Activated naive CD4-positive, alpha-beta T cell treated with Interleukin-2 at 50 U/mL for 16 hours (primary cell): ENCODE measurements around the gene SLC25A10.

Experiments
- DNase-seq: peaks from one replicate; pipeline ENCODE4 v3.0.0-alpha.2; 2020

The SLC25A10 gene, protein sequence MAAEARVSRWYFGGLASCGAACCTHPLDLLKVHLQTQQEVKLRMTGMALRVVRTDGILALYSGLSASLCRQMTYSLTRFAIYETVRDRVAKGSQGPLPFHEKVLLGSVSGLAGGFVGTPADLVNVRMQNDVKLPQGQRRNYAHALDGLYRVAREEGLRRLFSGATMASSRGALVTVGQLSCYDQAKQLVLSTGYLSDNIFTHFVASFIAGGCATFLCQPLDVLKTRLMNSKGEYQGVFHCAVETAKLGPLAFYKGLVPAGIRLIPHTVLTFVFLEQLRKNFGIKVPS

DNA sequence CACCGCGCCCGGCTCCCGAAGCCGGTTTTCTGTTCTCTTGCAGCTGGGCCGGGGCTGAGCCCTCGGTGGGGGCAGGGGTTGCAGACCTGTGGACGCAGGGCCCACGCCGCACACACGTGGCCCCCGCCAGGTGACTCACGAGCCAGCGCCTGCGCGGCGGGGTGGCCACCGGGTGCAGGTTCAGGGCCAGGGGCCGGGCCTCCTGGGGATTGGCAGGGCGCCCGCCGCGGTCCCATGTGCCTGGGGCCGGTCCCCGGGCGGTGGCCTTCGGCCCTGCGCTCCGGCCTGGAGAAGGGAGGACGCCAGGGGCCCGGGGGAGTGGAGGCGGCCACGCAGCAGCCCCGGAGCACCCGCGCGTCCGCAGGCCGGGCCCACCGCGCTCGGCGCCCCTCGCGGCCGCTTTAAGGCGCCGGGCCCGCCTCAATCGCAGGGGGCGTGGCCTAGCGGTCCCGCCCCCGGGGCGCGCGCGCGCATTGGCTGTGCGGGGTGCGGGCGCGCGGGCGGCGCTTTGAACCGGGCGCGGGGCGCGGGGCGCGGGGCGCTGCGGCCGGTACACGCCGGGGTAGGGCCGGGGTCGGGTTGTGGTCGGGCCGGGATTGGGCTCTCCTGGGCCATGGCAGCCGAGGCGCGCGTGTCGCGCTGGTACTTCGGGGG, at the start of gene SLC25A10:
SLC25A10 (plus strand) TSS at position 471 of the 654 bp plus-strand sequence; CDS start at position 614, 143 bp downstream.
- DNase-seq = peak; percentile 85

DNA sequence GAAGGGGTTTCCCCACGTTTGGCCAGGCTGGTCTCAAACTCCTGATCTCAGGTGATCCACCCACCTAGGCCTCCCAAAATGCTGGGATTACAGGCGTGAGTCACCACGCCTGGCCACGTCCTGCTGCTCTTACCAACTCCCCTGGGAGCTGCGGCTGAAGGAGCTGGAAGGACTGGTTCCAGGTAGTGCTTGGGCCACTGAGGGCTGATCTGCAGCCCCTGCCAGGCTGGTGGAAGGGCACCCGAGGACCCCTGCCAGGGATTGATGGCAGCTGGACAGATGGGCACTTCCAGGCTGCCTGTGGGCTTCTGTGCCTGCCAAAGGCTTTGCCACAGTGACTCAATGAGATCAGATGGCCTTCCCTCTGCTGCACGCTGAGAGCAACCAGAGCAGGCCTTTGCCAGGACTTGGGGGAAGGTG, 48.0 kb upstream of the SLC25A10 start:
- no peak for DNase-seq

GRCh38 chr17:81665205-81666091, 46.6 kb upstream of the SLC25A10 start:
- peak; percentile 67 for DNase-seq

GRCh38 chr17:81666092-81666341, 46.1 kb upstream of the SLC25A10 start:
- DNase-seq = no peak

DNA sequence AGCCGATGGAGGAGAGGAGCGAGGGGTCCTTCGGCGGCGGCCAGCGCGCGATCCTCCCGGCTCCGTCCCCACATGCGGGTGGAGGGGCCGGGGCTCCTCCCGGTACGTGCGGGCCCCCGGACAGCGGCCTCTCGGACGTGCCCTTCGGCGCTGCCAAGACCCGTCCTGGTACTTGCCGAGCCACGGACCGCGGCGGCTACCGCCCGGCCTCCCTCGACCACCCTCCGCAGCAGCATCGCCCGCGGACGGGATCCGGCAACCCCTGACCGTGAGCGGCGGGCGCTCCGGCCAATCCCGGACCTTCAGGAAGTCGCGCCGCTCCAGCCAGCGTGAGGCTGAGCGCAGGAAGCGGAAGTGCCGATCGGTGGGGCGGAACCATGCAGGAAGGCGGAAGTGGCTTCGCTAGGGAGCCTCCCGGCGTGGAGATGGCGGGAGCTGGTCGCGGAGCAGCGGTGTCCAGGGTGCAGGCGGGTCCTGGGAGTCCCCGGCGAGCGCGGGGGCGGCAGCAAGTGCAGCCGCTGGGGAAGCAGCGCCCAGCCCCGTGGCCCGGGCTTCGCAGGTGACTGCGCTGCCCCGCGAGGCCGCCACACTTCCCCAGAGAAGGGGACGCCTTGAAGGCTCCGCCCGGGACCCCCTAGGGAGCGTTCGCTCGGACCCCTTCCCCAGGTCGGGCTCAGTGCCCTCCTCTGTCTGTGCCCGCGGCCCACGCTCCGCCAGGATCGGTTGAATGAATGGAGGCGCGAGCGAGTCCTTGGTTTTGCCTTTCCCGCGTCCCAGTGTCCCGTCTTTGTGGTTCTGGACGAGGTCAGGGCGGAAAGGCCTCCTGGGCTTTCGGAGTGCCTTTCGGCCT, 45.5 kb upstream of the SLC25A10 start, which contains the start of the genes CCDC137 and OXLD1:
CCDC137 (plus strand) TSS at position 396 of the 850 bp plus-strand sequence; CDS start at position 426, 30 bp downstream.
OXLD1 (minus strand) TSS at position 264 of the 850 bp plus-strand sequence; CDS start at position 236, 28 bp downstream.
- peak; percentile 95 for DNase-seq

GRCh38 chr17:81667754-81668153, 44.3 kb upstream of the SLC25A10 start:
- no peak for DNase-seq

- DNase-seq = no peak
Measured at GRCh38 chr17:81672504-81672903, 39.6 kb upstream of the SLC25A10 start.

- no peak for DNase-seq
Measured at GRCh38 chr17:81672954-81673353, 39.1 kb upstream of the SLC25A10 start.

DNA sequence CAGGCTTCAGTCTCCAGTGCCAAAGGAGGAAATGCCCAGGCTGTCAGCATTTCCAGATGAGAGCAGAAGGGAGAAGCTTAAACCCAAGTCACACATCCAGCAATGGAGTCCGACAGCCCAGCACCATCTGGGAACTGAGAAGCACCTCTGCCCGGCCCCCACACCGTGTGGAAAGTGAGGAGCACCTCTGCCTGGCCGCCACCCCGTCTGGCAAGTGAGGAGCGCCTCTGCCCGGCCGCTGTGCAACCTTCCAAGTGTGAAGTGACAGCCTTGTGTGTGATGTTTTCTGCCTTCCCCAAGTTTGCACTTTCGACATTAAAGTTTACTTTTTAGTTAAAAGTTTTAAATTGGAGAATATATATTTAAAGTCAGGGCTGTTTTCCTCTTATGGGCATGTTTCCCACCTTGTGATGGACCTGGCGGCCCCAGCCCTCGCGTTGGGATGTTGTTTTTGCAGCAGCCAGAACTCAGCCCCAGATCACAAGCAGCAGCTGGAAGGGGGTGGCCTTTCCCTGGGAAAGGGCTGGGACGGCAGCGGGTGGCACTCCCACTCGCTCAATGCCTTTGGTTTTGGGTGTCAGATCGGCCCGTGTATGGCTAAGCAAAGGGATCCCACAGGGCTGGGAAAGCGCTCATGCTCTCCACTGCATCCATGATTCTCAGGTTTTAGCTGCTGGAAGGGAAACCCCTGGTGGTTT, 38.4 kb upstream of the SLC25A10 start:
- DNase-seq = no peak

DNA sequence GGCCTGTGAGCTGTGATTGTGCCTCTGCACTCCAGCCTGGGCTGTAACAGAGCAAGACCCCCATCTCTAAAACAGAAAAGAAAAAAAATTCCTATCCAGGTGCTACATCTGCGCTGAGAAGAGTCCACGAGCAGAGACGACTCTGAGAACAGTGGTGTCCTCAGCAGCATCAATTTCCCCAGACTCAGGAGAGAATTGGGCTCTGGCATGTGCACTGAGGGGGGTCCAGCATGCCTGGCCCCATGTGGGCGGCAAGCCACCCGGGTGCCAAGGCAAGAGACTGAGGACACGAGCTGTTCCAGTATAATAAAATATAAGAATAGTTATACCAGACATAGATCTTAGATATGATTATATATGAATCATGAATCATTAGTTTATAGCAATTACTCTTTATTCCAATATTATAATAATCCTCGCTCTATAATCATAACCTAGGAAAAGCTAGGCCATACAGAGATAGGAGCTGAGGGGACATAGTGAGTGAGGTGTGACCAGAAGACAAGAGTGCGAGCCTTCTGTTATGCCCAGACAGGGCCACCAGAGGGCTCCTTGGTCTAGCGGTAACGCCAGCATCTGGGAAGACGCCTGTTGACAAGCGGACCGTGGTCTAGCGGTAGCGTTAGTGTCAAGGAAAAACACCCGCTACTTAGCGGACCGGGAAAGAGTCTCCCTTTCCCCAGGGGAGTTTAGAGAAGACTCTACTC, 36.4 kb upstream of the SLC25A10 start:
- DNase-seq = peak; percentile 36

GRCh38 chr17:81676906-81677305, 35.2 kb upstream of the SLC25A10 start:
- DNase-seq = no peak

- no peak for DNase-seq
Measured at GRCh38 chr17:81680150-81680549, 31.9 kb upstream of the SLC25A10 start.

DNA sequence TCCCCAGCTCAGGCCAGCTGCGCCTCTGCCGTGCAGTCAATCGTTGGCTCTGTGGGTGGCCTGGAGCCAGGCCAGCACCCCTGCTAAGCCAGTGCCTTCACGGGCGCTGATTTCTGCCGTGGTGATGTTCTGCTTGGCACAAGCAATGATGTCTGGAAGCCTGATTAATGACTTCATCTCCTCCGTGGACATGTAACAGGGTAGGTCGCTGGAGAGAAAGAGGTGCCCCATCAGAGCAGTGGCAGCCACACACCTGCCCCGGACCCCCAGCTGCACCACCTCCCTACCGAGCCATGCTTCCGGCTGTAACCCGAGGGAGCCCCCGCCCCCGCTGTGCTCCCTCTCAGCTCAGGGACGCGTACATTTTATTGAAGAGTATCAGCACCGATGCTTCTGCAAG, 30.4 kb upstream of the SLC25A10 start:
- DNase-seq = no peak

DNA sequence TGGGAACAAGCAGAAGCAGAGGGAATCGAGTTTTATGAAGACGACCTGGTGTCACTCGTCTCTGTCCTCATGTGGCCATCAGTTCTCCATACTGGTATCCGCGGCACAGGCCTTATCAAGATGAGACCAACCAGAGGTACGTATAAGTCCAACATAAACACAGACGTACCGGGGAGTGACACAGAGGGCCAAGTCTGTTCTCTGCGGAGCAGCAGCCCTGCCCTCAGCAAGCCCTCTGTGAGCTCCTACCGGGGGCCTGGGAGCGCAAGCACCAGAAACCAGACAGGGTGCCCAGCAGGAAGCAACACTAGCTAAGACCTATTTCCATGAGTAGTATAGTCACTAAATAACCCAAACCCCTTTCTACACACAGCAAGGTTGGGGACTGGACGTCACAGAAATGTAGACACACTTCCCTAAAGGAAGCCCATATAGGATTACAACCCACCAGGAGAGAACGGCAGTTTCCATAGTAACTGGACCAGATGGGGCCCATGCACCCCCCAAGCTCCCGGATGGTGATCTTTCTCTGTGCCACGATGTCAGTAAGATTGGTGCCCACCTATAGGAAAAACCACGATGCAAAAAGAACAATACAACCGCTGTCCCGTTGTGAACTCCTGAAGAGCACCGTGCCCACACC, 29.4 kb upstream of the SLC25A10 start:
- DNase-seq = no peak

GRCh38 chr17:81683208-81683583, 28.9 kb upstream of the SLC25A10 start:
- DNase-seq = no peak

DNA sequence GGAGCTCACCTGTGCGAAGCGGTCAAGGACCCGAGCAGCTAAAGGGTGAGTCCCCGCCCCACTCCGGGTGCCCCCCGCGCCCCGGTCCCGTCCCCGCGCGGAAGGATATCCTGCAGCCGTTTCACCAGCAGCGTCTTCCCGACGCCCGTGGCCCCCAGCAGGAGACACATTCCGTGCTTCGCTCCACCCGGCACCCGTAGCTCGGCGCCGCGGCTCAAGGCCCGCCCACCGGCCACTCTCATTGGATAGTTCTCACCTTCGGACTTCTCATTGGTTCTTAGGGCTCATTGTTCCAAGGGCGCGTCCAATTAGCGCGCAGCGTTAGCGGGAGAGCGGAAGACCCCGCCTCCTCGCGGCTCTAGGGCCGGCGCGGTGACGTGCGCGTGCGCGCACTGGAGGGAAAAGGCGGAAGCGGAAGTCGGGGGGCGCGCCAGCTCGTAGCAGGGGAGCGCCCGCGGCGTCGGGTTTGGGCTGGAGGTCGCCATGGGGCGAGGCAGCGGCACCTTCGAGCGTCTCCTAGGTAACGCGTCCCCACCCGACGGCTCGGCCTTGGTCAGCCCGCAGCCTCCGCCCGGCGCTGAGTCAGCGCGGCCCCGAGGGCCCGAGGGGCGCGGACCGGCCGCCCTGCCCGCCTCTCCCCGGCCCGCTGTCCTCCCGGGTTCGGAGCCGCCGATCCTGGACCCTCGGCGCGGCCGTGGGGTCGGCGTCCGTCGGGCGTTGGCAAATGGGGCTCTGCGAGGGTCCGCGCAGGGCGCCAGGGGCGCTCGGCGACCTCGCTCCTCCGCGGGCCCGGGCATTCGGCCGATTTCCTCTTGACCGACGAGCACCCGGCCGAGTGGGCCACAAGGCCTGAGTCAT, 28.3 kb upstream of the SLC25A10 start, which contains the start of the genes ARL16 and HGS:
ARL16 (minus strand) TSS at position 214 of the 858 bp plus-strand sequence; CDS start at position 170, 44 bp downstream.
HGS (plus strand) TSS at position 428 of the 858 bp plus-strand sequence; CDS start at position 484, 56 bp downstream.
- DNase-seq = peak; percentile 98

- no peak for DNase-seq
Measured at GRCh38 chr17:81684442-81684911, 27.6 kb upstream of the SLC25A10 start.

- peak; percentile 62 for DNase-seq
Measured at GRCh38 chr17:81685108-81685507, 27.0 kb upstream of the SLC25A10 start.

DNA sequence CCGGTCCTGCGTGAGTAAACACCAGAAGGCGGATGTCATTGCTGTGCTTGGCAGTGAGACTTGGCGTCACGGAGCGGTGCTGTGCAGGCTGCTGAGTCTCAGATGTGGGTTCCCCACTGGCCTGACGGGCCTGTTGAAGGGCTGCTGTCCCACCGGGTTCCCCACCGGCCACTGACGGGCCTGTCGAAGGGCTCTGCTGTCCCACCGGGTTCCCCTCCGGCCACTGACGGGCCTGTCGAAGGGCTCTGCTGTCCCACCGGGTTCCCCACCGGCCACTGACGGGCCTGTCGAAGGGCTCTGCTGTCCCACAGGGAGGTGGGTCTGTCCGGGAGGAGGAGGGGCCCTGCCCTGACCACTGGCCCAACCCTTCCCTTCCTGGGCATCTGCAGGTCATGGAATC, 25.5 kb upstream of the SLC25A10 start:
- no peak for DNase-seq
